HCT116 (cell line): ENCODE results near the gene C10orf62. TPM values are rescaled to one million over a fixed set of nuclear protein-coding genes. Genes with fewer than 3 reads are reported as not detected.

ENCODE experiments used
- ATAC-seq: fragments of 200-7000 bp; cut with Tn5 transposase; 2 replicates; pipeline ENCODE4 v1.9.1; 2020; ENCODE audit warnings: mild to moderate bottlenecking, moderate library complexity
- BruUV-seq: library from RNA; stranded (reverse); fragments of 400-500 nt; replicated peaks from 2 replicates; lab custom pipeline; 2021; lab: Mats Ljungman, UMichigan
- CTCF ChIA-PET: fragments of 300-600 bp; sonication (Branson Sonifier 250); formaldehyde crosslinking; loops from one replicate; lab custom pipeline; 2021; ENCODE audit warnings: antibody characterized with exemption; lab: Charles Lee
- POLR2A ChIA-PET: fragments of 300-600, 350-600 bp; sonication (Branson Sonifier 250); formaldehyde crosslinking; loops from one replicate; lab custom pipeline; 2021; ENCODE audit warnings: antibody characterized with exemption; lab: Charles Lee
- RAD21 ChIA-PET, 2 experiments: fragments of 300-600 bp; sonication (Branson Sonifier 250); formaldehyde crosslinking; loops; one replicate each; lab custom pipeline; 2023; ENCODE audit warnings: low total read pairs in 2 of 2; ENCODE audit not compliant: uncharacterized antibody in 2 of 2, unreplicated experiment in 2 of 2, low non-redundant PET in 1 of 2; lab: Charles Lee
- DNase-seq: peaks from one replicate; pipeline ENCODE4 v3.0.0-alpha.2; 2010; ENCODE audit warnings: low read depth, low spot score
- H2AFZ ChIP-seq: fragments of 200-600 bp; shearing (Covaris generic), sonication (generic); 2 replicates; pipeline ENCODE4 v1.6.1; 2017; ENCODE audit warnings: low read depth, mixed run types, mixed read lengths, antibody characterized with exemption, low read length; ENCODE audit not compliant: poor library complexity, severe bottlenecking
- H3K27ac ChIP-seq: 2 replicates; pipeline ENCODE4 v1.5.1; 2012; ENCODE audit warnings: low read depth, low read length
- H3K27me3 ChIP-seq: fragments of 200-600 bp; sonication (generic); 2 replicates; pipeline ENCODE4 v1.6.1; 2016; ENCODE audit warnings: mixed run types, low read length, mixed read lengths; ENCODE audit not compliant: insufficient read depth
- H3K36me3 ChIP-seq, 2 experiments: fragments of 200-500 bp in 1 of 2; fragments of 200-600 bp in 1 of 2; sonication (Bioruptor generic) in 1 of 2; sonication (generic) in 1 of 2; 2 replicates each; pipeline versions ENCODE4 v1.5.1 to v1.6.1; 2014 to 2016; ENCODE audit warnings: low read length in 2 of 2, inconsistent platforms in 1 of 2, mixed read lengths in 1 of 2, mixed run types in 1 of 2; ENCODE audit not compliant: insufficient read depth in 2 of 2, control insufficient read depth in 1 of 2
- H3K4me1 ChIP-seq, 2 experiments: fragments of 200-600 bp in 1 of 2; sonication (generic) in 1 of 2; 2 replicates each; pipeline versions ENCODE4 v1.5.1 to v1.6.1; 2012 to 2017; ENCODE audit warnings: low read length in 2 of 2, inconsistent platforms in 1 of 2, mild to moderate bottlenecking in 1 of 2, mixed read lengths in 1 of 2, mixed run types in 1 of 2, moderate library complexity in 1 of 2; ENCODE audit not compliant: insufficient read depth in 2 of 2, control insufficient read depth in 1 of 2
- H3K4me2 ChIP-seq: fragments of 200-600 bp; sonication (generic); 2 replicates; pipeline ENCODE4 v1.6.1; 2017; ENCODE audit warnings: mixed run types, low read length, mixed read lengths
- H3K4me3 ChIP-seq, 2 experiments: fragments of 200-600 bp in 1 of 2; sonication (generic) in 1 of 2; replicated peaks in 1 of 2; 2 replicates each; pipeline ENCODE4 v1.5.1; 2011 to 2016; ENCODE audit warnings: low read length in 2 of 2, control low read depth in 1 of 2, low read depth in 1 of 2, mild to moderate bottlenecking in 1 of 2, mixed read lengths in 1 of 2, mixed run types in 1 of 2
- H3K79me2 ChIP-seq: fragments of 200-600 bp; sonication (generic); 2 replicates; pipeline ENCODE4 v1.6.1; 2017; ENCODE audit warnings: mild to moderate bottlenecking, mixed run types, low read length, moderate library complexity, mixed read lengths; ENCODE audit not compliant: insufficient read depth
- H3K9ac ChIP-seq: fragments of 200-600 bp; sonication (generic); 2 replicates; pipeline ENCODE4 v1.6.1; 2016; ENCODE audit warnings: low read length, mixed read lengths
- H3K9me2 ChIP-seq: fragments of 200-600 bp; sonication (generic), shearing (Covaris generic); 2 replicates; pipeline ENCODE4 v1.6.1; 2017; ENCODE audit warnings: mixed run types, mild to moderate bottlenecking, moderate library complexity; ENCODE audit not compliant: insufficient read depth
- H3K9me3 ChIP-seq, 2 experiments: fragments of 200-500 bp in 1 of 2; fragments of 200-600 bp in 1 of 2; sonication (Bioruptor generic) in 1 of 2; sonication (generic) in 1 of 2; 2 replicates each; pipeline ENCODE4 v1.6.1; 2014 to 2017; ENCODE audit warnings: low read length in 2 of 2, mixed read lengths in 2 of 2, inconsistent platforms in 1 of 2, low read depth in 1 of 2, mild to moderate bottlenecking in 1 of 2, mixed run types in 1 of 2, moderate library complexity in 1 of 2; ENCODE audit not compliant: control insufficient read depth in 1 of 2, insufficient read depth in 1 of 2
- H4K20me1 ChIP-seq: fragments of 200-600 bp; sonication (generic), shearing (Covaris generic); 2 replicates; pipeline ENCODE4 v1.6.1; 2017; ENCODE audit warnings: mixed run types, mild to moderate bottlenecking, moderate library complexity; ENCODE audit not compliant: insufficient read depth
- ELF1 ChIP-seq: IDR thresholded peaks from 2 replicates; pipeline ENCODE4 v1.6.1; 2012; ENCODE audit warnings: low read depth, borderline replicate concordance
- EZH2 ChIP-seq: fragments of 200-600 bp; sonication (generic); IDR thresholded peaks from 2 replicates; pipeline ENCODE4 v1.6.1; 2017; ENCODE audit warnings: antibody characterized with exemption, mixed run types
- FOSL1 ChIP-seq: IDR thresholded peaks from 2 replicates; pipeline ENCODE4 v1.6.1; 2012; ENCODE audit warnings: low read depth
- RAD21 ChIP-seq: IDR thresholded peaks from 2 replicates; pipeline ENCODE4 v1.6.1; 2012; ENCODE audit warnings: low read depth, mild to moderate bottlenecking
- TCF7L2 ChIP-seq: IDR thresholded peaks from 2 replicates; pipeline ENCODE4 v1.7.0; 2011; ENCODE audit warnings: borderline replicate concordance, inconsistent platforms; ENCODE audit not compliant: insufficient read depth, insufficient read length; ENCODE audit errors: extremely low read depth
- intact Hi-C: fragments of 100-400 bp; cut with micrococcal nuclease; formaldehyde crosslinking; loops from 2 replicates; pipeline ENCODE4 v1.10.0; 2022
- total RNA-seq: library from RNA; stranded (reverse); gene quantifications from one replicate; pipeline ENCODE4 v1.2.1, GENCODE V29; 2021; ENCODE audit not compliant: unreplicated experiment
- TF ChIP-seq, protein P1 (sequence below), 3 experiments: fragments of 200-600 bp in 1 of 3; sonication (generic) in 1 of 3; IDR thresholded peaks in 2 of 3; conservative IDR thresholded peaks in 1 of 3; 2 replicates each; pipeline ENCODE4 v1.5.1; 2012 to 2017; ENCODE audit warnings: low read depth in 2 of 3, low read length in 2 of 3, antibody characterized with exemption in 1 of 3, borderline replicate concordance in 1 of 3, control low read depth in 1 of 3, mild to moderate bottlenecking in 1 of 3, mixed read lengths in 1 of 3, mixed run types in 1 of 3, moderate library complexity in 1 of 3; ENCODE audit not compliant: insufficient read depth in 1 of 3
- TF ChIP-seq, protein P2 (sequence below): IDR thresholded peaks from 2 replicates; pipeline ENCODE4 v1.6.1; 2011; ENCODE audit warnings: mild to moderate bottlenecking, low read length, moderate library complexity; ENCODE audit not compliant: insufficient replicate concordance; ENCODE audit errors: extremely low read depth

C10orf62 gene
- total RNA-seq, 1 experiment from 2014 or later: 0.32 TPM

- TF ChIP-seq ELF1: no peak
- no peak for TF ChIP-seq FOSL1
- TF ChIP-seq, protein P1, sequence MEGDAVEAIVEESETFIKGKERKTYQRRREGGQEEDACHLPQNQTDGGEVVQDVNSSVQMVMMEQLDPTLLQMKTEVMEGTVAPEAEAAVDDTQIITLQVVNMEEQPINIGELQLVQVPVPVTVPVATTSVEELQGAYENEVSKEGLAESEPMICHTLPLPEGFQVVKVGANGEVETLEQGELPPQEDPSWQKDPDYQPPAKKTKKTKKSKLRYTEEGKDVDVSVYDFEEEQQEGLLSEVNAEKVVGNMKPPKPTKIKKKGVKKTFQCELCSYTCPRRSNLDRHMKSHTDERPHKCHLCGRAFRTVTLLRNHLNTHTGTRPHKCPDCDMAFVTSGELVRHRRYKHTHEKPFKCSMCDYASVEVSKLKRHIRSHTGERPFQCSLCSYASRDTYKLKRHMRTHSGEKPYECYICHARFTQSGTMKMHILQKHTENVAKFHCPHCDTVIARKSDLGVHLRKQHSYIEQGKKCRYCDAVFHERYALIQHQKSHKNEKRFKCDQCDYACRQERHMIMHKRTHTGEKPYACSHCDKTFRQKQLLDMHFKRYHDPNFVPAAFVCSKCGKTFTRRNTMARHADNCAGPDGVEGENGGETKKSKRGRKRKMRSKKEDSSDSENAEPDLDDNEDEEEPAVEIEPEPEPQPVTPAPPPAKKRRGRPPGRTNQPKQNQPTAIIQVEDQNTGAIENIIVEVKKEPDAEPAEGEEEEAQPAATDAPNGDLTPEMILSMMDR (IDR thresholded peaks at IDR 0.05 in 2 of 3, conservative IDR thresholded peaks at IDR 0.05 in 1 of 3; ENCODE audit: borderline replicate concordance in 1 of 3, insufficient read depth in 1 of 3, low read depth in 2 of 3, low read length in 2 of 3): no peak
- TF ChIP-seq, protein P2, sequence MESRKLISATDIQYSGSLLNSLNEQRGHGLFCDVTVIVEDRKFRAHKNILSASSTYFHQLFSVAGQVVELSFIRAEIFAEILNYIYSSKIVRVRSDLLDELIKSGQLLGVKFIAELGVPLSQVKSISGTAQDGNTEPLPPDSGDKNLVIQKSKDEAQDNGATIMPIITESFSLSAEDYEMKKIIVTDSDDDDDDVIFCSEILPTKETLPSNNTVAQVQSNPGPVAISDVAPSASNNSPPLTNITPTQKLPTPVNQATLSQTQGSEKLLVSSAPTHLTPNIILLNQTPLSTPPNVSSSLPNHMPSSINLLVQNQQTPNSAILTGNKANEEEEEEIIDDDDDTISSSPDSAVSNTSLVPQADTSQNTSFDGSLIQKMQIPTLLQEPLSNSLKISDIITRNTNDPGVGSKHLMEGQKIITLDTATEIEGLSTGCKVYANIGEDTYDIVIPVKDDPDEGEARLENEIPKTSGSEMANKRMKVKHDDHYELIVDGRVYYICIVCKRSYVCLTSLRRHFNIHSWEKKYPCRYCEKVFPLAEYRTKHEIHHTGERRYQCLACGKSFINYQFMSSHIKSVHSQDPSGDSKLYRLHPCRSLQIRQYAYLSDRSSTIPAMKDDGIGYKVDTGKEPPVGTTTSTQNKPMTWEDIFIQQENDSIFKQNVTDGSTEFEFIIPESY: no peak
- no peak for TF ChIP-seq RAD21
- TF ChIP-seq EZH2: no peak
- TF ChIP-seq TCF7L2: no peak
- H3K4me2 ChIP-seq: no peak overlapping the region
- H3K9ac ChIP-seq: no peak overlapping the region
- DNase-seq (no peak), ATAC-seq (no peak)
- H2AFZ ChIP-seq: no peak overlapping the region
- H3K9me2 ChIP-seq: no peaks in the 10 kb centered on the region
- no peaks in the 10 kb centered on the region for H3K79me2 ChIP-seq
- ChIA-PET RAD21 (interaction anchor here in 1 of 2 experiments (0.5 kb wide), 1 partner anchor 22 kb away, joined by 3 read pairs; the partner anchor contains the start of gene C10orf62), POLR2A (no interaction called here), CTCF (interaction anchor here (0.8 to 2.3 kb wide), 7 partner anchors 37 to 148 kb away, joined by 3 to 35 read pairs (median 4); partner anchors contain the start of gene ANKRD2)
- intact Hi-C loops: no loop called here
- no TSS peak for BruUV-seq
- no peaks in the 10 kb centered on the region for H3K36me3 ChIP-seq
- H3K9me3 ChIP-seq: no peaks in the 10 kb centered on the region
- no peak overlapping the region for H3K27ac ChIP-seq
- no peak overlapping the region for H3K4me3 ChIP-seq
- H4K20me1 ChIP-seq: no peaks in the 10 kb centered on the region
- H3K27me3 ChIP-seq: no peaks in the 10 kb centered on the region
- H3K4me1 ChIP-seq: peaks cover 3 to 4% of the 10 kb centered on the region in 2 experiments; a peak in 2 of 4 replicates
Measured at GRCh38 chr10:97611473-97611872, 22.0 kb downstream of the C10orf62 start.
